GM21723 (cell line): Measurements from ENCODE around the gene UROC1.
A peak's percentile ranks its signal among the peaks of the same experiment; 100 is the strongest.

Experiments
- ATAC-seq: cut with Tn5 transposase; IDR thresholded peaks from one replicate; pipeline ENCODE4 v1.9.1; 2021; ENCODE audit warnings: mild to moderate bottlenecking, moderate library complexity; ENCODE audit not compliant: unreplicated experiment

UROC1 gene

GRCh38 chr3:126481808-126482502 is 35.6 kb downstream of the UROC1 start:
- ATAC-seq = no peak

GRCh38 chr3:126480861-126481260 is 36.7 kb downstream of the UROC1 start:
- no peak for ATAC-seq

GRCh38 chr3:126480206-126480605 is 37.4 kb downstream of the UROC1 start:
- ATAC-seq = no peak

- no peak for ATAC-seq
Observed at GRCh38 chr3:126479642-126480041, 37.9 kb downstream of the UROC1 start.

GRCh38 chr3:126478581-126479310 is 38.8 kb downstream of the UROC1 start:
- no peak for ATAC-seq

- no peak for ATAC-seq
Observed at GRCh38 chr3:126477061-126477380, 40.6 kb downstream of the UROC1 start.

GRCh38 chr3:126476166-126477060 is 41.2 kb downstream of the UROC1 start:
- peak; percentile 35 for ATAC-seq

- ATAC-seq = peak; percentile 77
Observed at GRCh38 chr3:126475413-126476114, 42.0 kb downstream of the UROC1 start, which contains the start of gene ZXDC. Gene ZXDC, minus strand, starts transcription at chr3:126475891. Its CDS starts 26 bp downstream, at chr3:126475865.

- peak; percentile 30 for ATAC-seq
Observed at GRCh38 chr3:126474498-126475412, 42.8 kb downstream of the UROC1 start.

- no peak for ATAC-seq
Observed at GRCh38 chr3:126473292-126474168, 44.0 kb downstream of the UROC1 start.

- no peak for ATAC-seq
Observed at GRCh38 chr3:126472277-126473006, 45.1 kb downstream of the UROC1 start.

GRCh38 chr3:126469479-126469878 is 48.1 kb downstream of the UROC1 start:
- no peak for ATAC-seq

- ATAC-seq = no peak
Observed at GRCh38 chr3:126468028-126468891, 49.3 kb downstream of the UROC1 start.

GRCh38 chr3:126467611-126467955 is 50.0 kb downstream of the UROC1 start:
- no peak for ATAC-seq

- ATAC-seq = no peak
Observed at GRCh38 chr3:126466886-126467610, 50.5 kb downstream of the UROC1 start.

- no peak for ATAC-seq
Observed at GRCh38 chr3:126465928-126466544, 51.5 kb downstream of the UROC1 start.
